IMR-90 (cell line): Measurements from ENCODE around the gene LMO2. TPM values are rescaled to one million over a fixed set of nuclear protein-coding genes. Genes with fewer than 3 reads are reported as not detected.

Experiments
- ATAC-seq: fragments of 200-7000 bp; cut with Tn5 transposase; 2 replicates; pipeline ENCODE4 v1.9.1; 2020; ENCODE audit warnings: low read depth, mild to moderate bottlenecking, moderate library complexity
- BruUV-seq: library from RNA; stranded (reverse); fragments of 400-500 nt; replicated peaks from 2 replicates; lab custom pipeline; 2021; lab: Mats Ljungman, UMichigan
- CTCF ChIA-PET: fragments of 300-600 bp; formaldehyde crosslinking; extraction: SDS; loops from one replicate; lab custom pipeline; 2021; ENCODE audit warnings: antibody characterized with exemption; lab: Yijun Ruan, JAX
- POLR2A ChIA-PET: fragments of 300-600 bp; sonication (Branson Sonifier 250); formaldehyde crosslinking; loops from one replicate; lab custom pipeline; 2022; ENCODE audit warnings: antibody characterized with exemption; ENCODE audit not compliant: unreplicated experiment; lab: Charles Lee
- DNase-seq: peaks from one replicate; pipeline ENCODE4 v3.0.0; 2013
- H2AFZ ChIP-seq: replicated peaks from 2 replicates; pipeline ENCODE3; 2013; ENCODE audit warnings: low read length, mild to moderate bottlenecking; ENCODE audit not compliant: poor library complexity
- H2AK5ac ChIP-seq: 2 replicates; pipeline ENCODE4 v1.6.1; 2013; ENCODE audit warnings: low read depth, low read length, inconsistent platforms
- H2AK9ac ChIP-seq: replicated peaks from 2 replicates; pipeline ENCODE3; 2013; ENCODE audit warnings: mild to moderate bottlenecking, low read depth, low read length, moderate library complexity; ENCODE audit not compliant: poor library complexity
- H2BK120ac ChIP-seq: 2 replicates; pipeline ENCODE4 v1.6.1; 2013; ENCODE audit warnings: low read depth, low read length, inconsistent platforms
- H2BK15ac ChIP-seq: 3 replicates; pipeline ENCODE4 v1.6.1; 2013; ENCODE audit warnings: low read depth, low read length, inconsistent platforms
- H2BK20ac ChIP-seq: 2 replicates; pipeline ENCODE4 v1.6.1; 2013; ENCODE audit warnings: low read depth, mild to moderate bottlenecking, inconsistent platforms, low read length, moderate library complexity
- H2BK5ac ChIP-seq: 2 replicates; pipeline ENCODE4 v1.6.1; 2013; ENCODE audit warnings: mild to moderate bottlenecking, low read depth, low read length, inconsistent platforms; ENCODE audit not compliant: poor library complexity, severe bottlenecking
- H3K14ac ChIP-seq: replicated peaks from 2 replicates; pipeline ENCODE4 v1.6.1; 2013; ENCODE audit warnings: low read depth, low read length, inconsistent platforms
- H3K18ac ChIP-seq: 2 replicates; pipeline ENCODE4 v1.6.1; 2013; ENCODE audit warnings: low read depth, low read length, control low read depth
- H3K23ac ChIP-seq: 2 replicates; pipeline ENCODE4 v1.6.1; 2013; ENCODE audit warnings: low read depth, low read length, inconsistent platforms
- H3K27ac ChIP-seq: 2 replicates; pipeline ENCODE4 v1.5.1; 2013; ENCODE audit warnings: mild to moderate bottlenecking, control low read depth, low read length; ENCODE audit not compliant: insufficient read depth
- H3K27me3 ChIP-seq: 2 replicates; pipeline ENCODE4 v1.6.1; 2013; ENCODE audit warnings: low read length; ENCODE audit not compliant: control insufficient read depth, insufficient read depth
- H3K36me3 ChIP-seq: 2 replicates; pipeline ENCODE4 v1.6.1; 2013; ENCODE audit warnings: low read length, mixed read lengths; ENCODE audit not compliant: control insufficient read depth, insufficient read depth
- H3K4ac ChIP-seq: 2 replicates; pipeline ENCODE4 v1.6.1; 2013; ENCODE audit warnings: low read depth, low read length, inconsistent platforms
- H3K4me1 ChIP-seq: 2 replicates; pipeline ENCODE4 v1.6.1; 2013; ENCODE audit warnings: low read length, mixed read lengths; ENCODE audit not compliant: control insufficient read depth, insufficient read depth
- H3K4me2 ChIP-seq: 2 replicates; pipeline ENCODE4 v1.6.1; 2013; ENCODE audit warnings: low read depth, mild to moderate bottlenecking, control low read depth, low read length, moderate library complexity
- H3K4me3 ChIP-seq: 2 replicates; pipeline ENCODE4 v1.5.1; 2013; ENCODE audit warnings: low read depth, mild to moderate bottlenecking, control low read depth, low read length, moderate library complexity; ENCODE audit not compliant: insufficient read depth
- H3K56ac ChIP-seq: 2 replicates; pipeline ENCODE4 v1.6.1; 2013; ENCODE audit warnings: low read length, inconsistent platforms; ENCODE audit not compliant: insufficient read depth; ENCODE audit errors: extremely low read depth
- H3K79me1 ChIP-seq, 2 experiments: 2 replicates each; pipeline ENCODE4 v1.6.1; 2013; ENCODE audit warnings: low read length in 2 of 2, inconsistent platforms in 1 of 2, low read depth in 1 of 2
- H3K9ac ChIP-seq: 2 replicates; pipeline ENCODE4 v1.6.1; 2013; ENCODE audit warnings: low read depth, low read length, control low read depth
- H3K9me1 ChIP-seq: 2 replicates; pipeline ENCODE4 v1.6.1; 2013; ENCODE audit warnings: low read length, inconsistent platforms; ENCODE audit not compliant: insufficient read depth
- H3K9me3 ChIP-seq: 2 replicates; pipeline ENCODE4 v1.6.1; 2013; ENCODE audit warnings: low read length; ENCODE audit not compliant: control insufficient read depth, insufficient read depth
- H4K20me1 ChIP-seq: 2 replicates; pipeline ENCODE4 v1.6.1; 2013; ENCODE audit warnings: low read length, inconsistent platforms; ENCODE audit not compliant: insufficient read depth
- H4K5ac ChIP-seq: 2 replicates; pipeline ENCODE4 v1.6.1; 2013; ENCODE audit warnings: mild to moderate bottlenecking, low read depth, low read length, control low read depth
- H4K8ac ChIP-seq, 2 experiments: 2 replicates each; pipeline ENCODE4 v1.6.1; 2013; ENCODE audit warnings: low read depth in 2 of 2, low read length in 2 of 2, control low read depth in 1 of 2, inconsistent platforms in 1 of 2
- H4K91ac ChIP-seq: 2 replicates; pipeline ENCODE4 v1.6.1; 2013; ENCODE audit warnings: low read depth, low read length, inconsistent platforms; ENCODE audit not compliant: insufficient read depth
- BHLHE40 ChIP-seq: fragments of 150-350 bp; IDR thresholded peaks from 2 replicates; pipeline ENCODE4 v1.6.1; 2016; ENCODE audit warnings: mild to moderate bottlenecking, low read depth, low read length
- CEBPB ChIP-seq: IDR thresholded peaks from 2 replicates; pipeline ENCODE4 v1.6.1; 2012; ENCODE audit warnings: low read depth, low read length, improper control_type of control experiment
- CHD1 ChIP-seq: IDR thresholded peaks from 2 replicates; pipeline ENCODE4 v1.6.1; 2012; ENCODE audit warnings: low read depth, low read length, improper control_type of control experiment
- FOS ChIP-seq: fragments of 150-350 bp; IDR thresholded peaks from 2 replicates; pipeline ENCODE4 v1.6.1; 2016; ENCODE audit warnings: low read depth, low read length
- MAFK ChIP-seq: IDR thresholded peaks from 2 replicates; pipeline ENCODE4 v1.6.1; 2012; ENCODE audit warnings: low read depth, low read length, improper control_type of control experiment
- MAZ ChIP-seq: IDR thresholded peaks from 2 replicates; pipeline ENCODE4 v1.6.1; 2012; ENCODE audit warnings: low read depth, mild to moderate bottlenecking, low read length, improper control_type of control experiment, moderate library complexity, borderline replicate concordance
- MXI1 ChIP-seq: IDR thresholded peaks from 2 replicates; pipeline ENCODE4 v1.6.1; 2012; ENCODE audit warnings: low read depth, mild to moderate bottlenecking, low read length, moderate library complexity, borderline replicate concordance
- NFE2L2 ChIP-seq: fragments of 150-350 bp; IDR thresholded peaks from 2 replicates; pipeline ENCODE4 v1.6.1; 2016; ENCODE audit warnings: low read depth, mild to moderate bottlenecking, low read length
- RAD21 ChIP-seq: IDR thresholded peaks from 2 replicates; pipeline ENCODE4 v1.6.1; 2012; ENCODE audit warnings: low read length, improper control_type of control experiment
- RCOR1 ChIP-seq: IDR thresholded peaks from 2 replicates; pipeline ENCODE4 v1.6.1; 2012; ENCODE audit warnings: mild to moderate bottlenecking, low read length, improper control_type of control experiment; ENCODE audit not compliant: insufficient replicate concordance
- SMC3 ChIP-seq: fragments of 150-350 bp; IDR thresholded peaks from 2 replicates; pipeline ENCODE4 v1.6.1; 2016; ENCODE audit warnings: low read depth, mild to moderate bottlenecking, antibody characterized with exemption, low read length, moderate library complexity
- WGBS, 2 experiments: methylation state at CpG; one replicate each; pipeline versions ENCODE4 v1.1.5 to v1.1.7; 2013; ENCODE audit warnings: missing lambda C conversion rate in 2 of 2; ENCODE audit not compliant: insufficient read length in 1 of 2; ENCODE audit errors: extremely low coverage in 2 of 2; 5-methylcytosine and 5-hydroxymethylcytosine counted together
- dilution Hi-C: fragments of 300-500 bp; cut with HindIII; formaldehyde crosslinking; loops from one replicate; pipeline ENCODE4 v1.14.3; 2018; ENCODE audit warnings: low sequenced_read_pairs; ENCODE audit not compliant: unreplicated experiment
- in situ Hi-C: fragments of 300-500 bp; cut with MboI; formaldehyde crosslinking; loops from 3 replicates; pipeline ENCODE4 v1.14.3; 2019; ENCODE audit warnings: low sequenced_read_pairs, inconsistent platforms, mixed read lengths
- intact Hi-C: fragments of 100-400 bp; cut with micrococcal nuclease; formaldehyde crosslinking; loops from 2 replicates; pipeline ENCODE4 v1.10.0; 2022
- polyA plus RNA-seq, 3 experiments: library from polyadenylated mRNA; depleted of rRNA; stranded (reverse); fragments of >200 nt; gene quantifications; 2 replicates each; pipeline ENCODE4 v1.2.3, GENCODE V29; 2012; ENCODE audit warnings: low replicate concordance in 1 of 3
- total RNA-seq: library from RNA; depleted of rRNA; stranded (reverse); fragments of >200 nt; gene quantifications from 2 replicates; pipeline ENCODE4 v1.2.3, GENCODE V29; 2012
- TF ChIP-seq, protein P1 (sequence below): fragments of 150-350 bp; IDR thresholded peaks from 2 replicates; pipeline ENCODE4 v1.6.1; 2017; ENCODE audit warnings: mild to moderate bottlenecking, antibody characterized with exemption, low read length, low read depth
- TF ChIP-seq, protein P2 (sequence below): conservative IDR thresholded peaks from 2 replicates; pipeline ENCODE4 v1.5.1; 2012; ENCODE audit warnings: mild to moderate bottlenecking, low read depth, low read length, improper control_type of control experiment
- TF ChIP-seq, protein P3 (sequence below): fragments of 150-350 bp; IDR thresholded peaks from 2 replicates; pipeline ENCODE4 v1.6.1; 2016; ENCODE audit warnings: low read depth, mild to moderate bottlenecking, low read length, moderate library complexity, borderline replicate concordance

LMO2 gene
- total and polyA plus RNA-seq, 2 of the 4 experiments (the other 2 are of a cell fraction), result not detected

GRCh38 chr11:33936725-33937604 lies 45.1 kb upstream of the LMO2 start:
- intact Hi-C loops (no loop called here), in situ Hi-C loops (no loop called here), dilution Hi-C loops (no loop called here)
- H3K79me1 ChIP-seq, result no peaks in the 10 kb centered on the region
- no peak overlapping the region; the same call in 1 of the 2 replicates for H3K18ac ChIP-seq
- no peak overlapping the region for H4K5ac ChIP-seq
- peaks cover under 1% of the 10 kb centered on the region for H3K9me3 ChIP-seq
- no peak overlapping the region for H2BK5ac ChIP-seq
- no peak overlapping the region for H3K23ac ChIP-seq
- H2BK20ac ChIP-seq, result no peak overlapping the region
- H3K9me1 ChIP-seq, result no peaks in the 10 kb centered on the region
- DNase-seq (peak; percentile 55), ATAC-seq (peak; percentile 76)
- no TSS peak for BruUV-seq
- H2BK120ac ChIP-seq, result no peak overlapping the region
- H2BK15ac ChIP-seq, result no peak overlapping the region
- no peak overlapping the region for H3K27ac ChIP-seq
- 29% methylated on average over 2 of the region's 15 CpGs; no CpG with 5 or more reads in 1 of the 2 experiments for WGBS, 2 experiments
- no peak overlapping the region for H3K9ac ChIP-seq
- H2AK5ac ChIP-seq, result no peak overlapping the region
- H2AFZ ChIP-seq, result peak overlapping the region; percentile 44
- H4K20me1 ChIP-seq, result no peaks in the 10 kb centered on the region
- H3K36me3 ChIP-seq, result no peaks in the 10 kb centered on the region
- no peak overlapping the region; a peak in 1 of 4 replicates for H4K8ac ChIP-seq
- H3K56ac ChIP-seq, result no peak overlapping the region
- no peak overlapping the region for H3K4me3 ChIP-seq
- peak overlapping the region; percentile 11; the same call in 1 of the 2 replicates for H4K91ac ChIP-seq
- no peak overlapping the region for H3K14ac ChIP-seq
- peak overlapping the region; percentile 58 for H3K4me2 ChIP-seq
- TF ChIP-seq, protein P1, sequence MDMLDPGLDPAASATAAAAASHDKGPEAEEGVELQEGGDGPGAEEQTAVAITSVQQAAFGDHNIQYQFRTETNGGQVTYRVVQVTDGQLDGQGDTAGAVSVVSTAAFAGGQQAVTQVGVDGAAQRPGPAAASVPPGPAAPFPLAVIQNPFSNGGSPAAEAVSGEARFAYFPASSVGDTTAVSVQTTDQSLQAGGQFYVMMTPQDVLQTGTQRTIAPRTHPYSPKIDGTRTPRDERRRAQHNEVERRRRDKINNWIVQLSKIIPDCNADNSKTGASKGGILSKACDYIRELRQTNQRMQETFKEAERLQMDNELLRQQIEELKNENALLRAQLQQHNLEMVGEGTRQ, result no peak
- no peak for TF ChIP-seq BHLHE40
- no peak for TF ChIP-seq MXI1
- TF ChIP-seq, protein P2, sequence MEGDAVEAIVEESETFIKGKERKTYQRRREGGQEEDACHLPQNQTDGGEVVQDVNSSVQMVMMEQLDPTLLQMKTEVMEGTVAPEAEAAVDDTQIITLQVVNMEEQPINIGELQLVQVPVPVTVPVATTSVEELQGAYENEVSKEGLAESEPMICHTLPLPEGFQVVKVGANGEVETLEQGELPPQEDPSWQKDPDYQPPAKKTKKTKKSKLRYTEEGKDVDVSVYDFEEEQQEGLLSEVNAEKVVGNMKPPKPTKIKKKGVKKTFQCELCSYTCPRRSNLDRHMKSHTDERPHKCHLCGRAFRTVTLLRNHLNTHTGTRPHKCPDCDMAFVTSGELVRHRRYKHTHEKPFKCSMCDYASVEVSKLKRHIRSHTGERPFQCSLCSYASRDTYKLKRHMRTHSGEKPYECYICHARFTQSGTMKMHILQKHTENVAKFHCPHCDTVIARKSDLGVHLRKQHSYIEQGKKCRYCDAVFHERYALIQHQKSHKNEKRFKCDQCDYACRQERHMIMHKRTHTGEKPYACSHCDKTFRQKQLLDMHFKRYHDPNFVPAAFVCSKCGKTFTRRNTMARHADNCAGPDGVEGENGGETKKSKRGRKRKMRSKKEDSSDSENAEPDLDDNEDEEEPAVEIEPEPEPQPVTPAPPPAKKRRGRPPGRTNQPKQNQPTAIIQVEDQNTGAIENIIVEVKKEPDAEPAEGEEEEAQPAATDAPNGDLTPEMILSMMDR, result no peak
- no peak for TF ChIP-seq MAFK
- TF ChIP-seq CEBPB, result no peak
- no peak for TF ChIP-seq MAZ
- no peak for TF ChIP-seq RAD21
- TF ChIP-seq NFE2L2, result no peak
- TF ChIP-seq FOS, result no peak
- TF ChIP-seq, protein P3, sequence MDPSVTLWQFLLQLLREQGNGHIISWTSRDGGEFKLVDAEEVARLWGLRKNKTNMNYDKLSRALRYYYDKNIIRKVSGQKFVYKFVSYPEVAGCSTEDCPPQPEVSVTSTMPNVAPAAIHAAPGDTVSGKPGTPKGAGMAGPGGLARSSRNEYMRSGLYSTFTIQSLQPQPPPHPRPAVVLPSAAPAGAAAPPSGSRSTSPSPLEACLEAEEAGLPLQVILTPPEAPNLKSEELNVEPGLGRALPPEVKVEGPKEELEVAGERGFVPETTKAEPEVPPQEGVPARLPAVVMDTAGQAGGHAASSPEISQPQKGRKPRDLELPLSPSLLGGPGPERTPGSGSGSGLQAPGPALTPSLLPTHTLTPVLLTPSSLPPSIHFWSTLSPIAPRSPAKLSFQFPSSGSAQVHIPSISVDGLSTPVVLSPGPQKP, result no peak
- TF ChIP-seq RCOR1, result no peak
- TF ChIP-seq SMC3, result no peak
- no peak for TF ChIP-seq CHD1
- no peak overlapping the region for H3K4ac ChIP-seq
- peaks cover 3% of the 10 kb centered on the region for H3K4me1 ChIP-seq
- H3K27me3 ChIP-seq, result peaks cover 6% of the 10 kb centered on the region
- no peak overlapping the region for H2AK9ac ChIP-seq
- ChIA-PET CTCF (no interaction called here), POLR2A (no interaction called here)
